Gastroesophageal sphincter (tissue), 3 donors: ENCODE data around the gene ARFRP1.
"Not testable (repeated sequence)": the region's sequence is repeated elsewhere in the genome, so short reads cannot be mapped to it uniquely, and the experiment has no call there.

ENCODE experiments used
- CTCF ChIP-seq, 4 experiments: fragments of 200-600 bp in 2 of 4; fragments of 450-650 bp in 2 of 4; sonication (generic) in 1 of 4; IDR thresholded peaks; one replicate each; pipeline ENCODE4 v1.5.1; 2017 to 2019; ENCODE audit warnings: antibody characterized with exemption in 4 of 4, mild to moderate bottlenecking in 2 of 4, moderate library complexity in 2 of 4
- EP300 ChIP-seq: sonication (generic); formaldehyde crosslinking; IDR thresholded peaks from one replicate; pipeline ENCODE4 v1.6.1; 2017; ENCODE audit warnings: antibody characterized with exemption, mild to moderate bottlenecking
- POLR2AphosphoS5 ChIP-seq: sonication (generic); formaldehyde crosslinking; IDR thresholded peaks from one replicate; pipeline ENCODE4 v1.6.1; 2017; ENCODE audit warnings: antibody characterized with exemption

- not testable (repeated sequence) for TF ChIP-seq CTCF (IDR thresholded peaks at IDR 0.05); EP300; POLR2AphosphoS5
Observed at GRCh38 chr20:63730189-63730733, 22.5 kb upstream of the ARFRP1 start.
